Smooth muscle cell of the brain vasculature (primary cell): ENCODE data around the gene MEIKIN.
"Not testable (repeated sequence)": the region's sequence is repeated elsewhere in the genome, so short reads cannot be mapped to it uniquely, and the experiment has no call there.

Source experiments
- DNase-seq: peaks from one replicate; pipeline ENCODE4 v3.0.0-alpha.2; 2012; ENCODE audit warnings: low read depth, low spot score

MEIKIN gene

DNA sequence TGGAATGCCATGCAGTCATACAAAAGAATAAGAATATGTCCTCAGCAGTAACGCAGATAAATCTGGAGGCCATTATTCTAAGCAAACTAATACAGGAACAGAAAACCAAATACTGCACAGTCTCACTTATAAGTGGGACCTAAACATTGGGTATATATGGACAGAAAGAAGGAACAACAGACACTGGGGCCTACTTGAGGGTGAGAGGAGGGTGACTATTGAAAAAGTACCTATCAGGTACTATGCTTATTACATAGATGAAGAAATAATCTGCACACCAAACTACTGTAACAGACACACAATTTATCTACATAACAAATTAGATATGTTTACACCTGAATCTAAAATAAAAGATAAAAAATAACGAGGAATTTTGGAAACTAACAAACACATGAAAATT lies 38.8 kb downstream of the MEIKIN start:
- no peak for DNase-seq

DNA sequence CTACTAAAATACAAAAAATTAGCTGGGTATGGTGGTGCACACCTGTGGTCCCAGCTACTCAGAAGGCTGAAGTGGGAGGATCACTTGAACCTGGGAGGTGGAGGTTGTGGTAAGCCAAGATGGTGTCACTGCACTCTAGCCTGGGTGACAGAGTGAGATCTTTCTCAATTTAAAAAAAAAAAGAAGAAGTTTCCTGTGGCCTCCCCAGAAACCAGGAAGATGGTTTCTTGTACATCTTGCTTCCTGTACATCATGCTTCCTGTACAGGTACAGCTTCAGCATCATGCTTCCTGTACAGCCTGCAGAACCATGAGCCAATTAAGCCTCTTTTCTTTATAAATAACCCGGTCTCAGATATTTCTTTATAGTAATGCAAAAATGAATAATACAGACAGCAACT lies 43.2 kb downstream of the MEIKIN start:
- DNase-seq: not testable (repeated sequence)

- DNase-seq: no peak
Measured at GRCh38 chr5:131899686-131900085, 45.8 kb downstream of the MEIKIN start.

DNA sequence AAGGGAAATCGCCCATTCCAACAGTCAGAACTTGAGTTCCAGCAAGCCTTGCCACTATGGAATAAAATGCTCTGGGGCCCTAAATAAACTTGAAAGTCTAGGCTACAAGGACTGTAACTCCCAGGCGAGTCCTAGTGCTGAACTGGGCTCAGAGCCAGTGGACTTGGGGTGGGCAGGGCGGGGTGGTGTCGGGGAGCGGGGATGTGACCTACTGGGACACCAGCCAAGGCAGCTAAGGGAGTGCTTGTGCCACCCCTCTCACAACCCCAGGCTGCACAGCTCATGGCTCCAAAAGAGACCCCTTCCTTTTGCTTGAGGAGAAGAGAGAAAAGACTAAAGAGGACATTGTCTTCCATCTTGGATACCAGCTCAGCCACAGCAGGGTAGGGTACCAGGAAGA lies 61.5 kb downstream of the MEIKIN start:
- no peak for DNase-seq

GRCh38 chr5:131879705-131880104 lies 65.8 kb downstream of the MEIKIN start:
- DNase-seq: no peak

GRCh38 chr5:131877873-131878272 lies 67.6 kb downstream of the MEIKIN start:
- DNase-seq: no peak

DNA sequence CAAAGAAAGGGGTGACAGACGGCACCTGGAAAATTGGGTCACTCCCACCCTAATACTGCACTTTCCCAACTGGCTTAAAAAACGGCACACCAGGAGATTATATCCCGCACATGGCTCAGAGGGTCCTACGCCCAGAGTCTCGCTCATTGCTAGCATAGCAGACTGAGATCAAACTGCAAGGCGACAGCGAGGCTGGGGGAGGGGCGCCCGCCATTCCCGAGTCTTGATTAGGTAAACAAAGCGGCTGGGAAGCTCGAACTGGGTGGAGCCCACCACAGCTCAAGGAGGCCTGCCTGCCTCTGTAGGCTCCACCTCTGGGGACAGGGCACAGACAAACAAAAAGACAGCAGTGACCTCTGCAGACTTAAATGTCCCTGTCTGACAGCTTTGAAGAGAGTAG lies 74.2 kb downstream of the MEIKIN start:
- not testable (repeated sequence) for DNase-seq

DNA sequence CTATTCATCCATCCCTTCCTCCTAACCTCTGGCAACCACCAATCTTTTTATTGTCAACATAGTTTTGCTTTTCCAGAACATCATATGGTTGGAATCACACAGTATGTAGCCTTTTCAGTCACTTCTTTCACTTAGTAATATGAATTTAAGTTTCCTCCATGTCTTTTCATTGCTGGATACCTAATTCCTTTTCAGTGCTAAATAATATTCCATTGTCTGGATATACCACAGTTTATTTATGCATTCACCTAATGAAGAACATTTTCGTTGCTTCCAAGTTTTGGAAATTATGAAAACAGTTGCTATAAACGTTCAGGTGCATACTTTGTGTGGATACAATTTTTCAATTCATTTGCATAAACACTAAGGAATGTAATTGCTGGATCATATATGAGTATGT lies 77.9 kb downstream of the MEIKIN start:
- DNase-seq: no peak

- no peak for DNase-seq
Measured at GRCh38 chr5:131863700-131864099, 81.8 kb downstream of the MEIKIN start.

DNA sequence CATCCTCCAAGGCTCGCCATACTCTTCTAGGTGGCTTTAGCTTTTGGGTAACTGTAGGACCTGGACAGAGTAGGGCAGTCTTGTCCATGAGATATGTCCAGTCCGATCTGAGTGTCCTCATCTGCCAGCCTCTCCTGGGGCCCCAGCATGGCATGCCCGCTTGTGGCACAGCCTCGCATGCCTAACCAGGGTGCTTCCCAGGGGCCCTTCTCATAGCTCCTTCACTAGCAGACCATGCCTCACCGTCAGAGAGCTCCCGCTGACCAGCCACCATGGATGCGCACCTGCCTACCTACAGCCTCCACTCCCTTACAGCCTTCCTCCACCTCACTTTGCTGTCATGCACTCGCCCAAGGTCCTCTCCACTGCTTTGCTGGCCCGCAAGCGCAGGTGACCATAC lies 88.1 kb downstream of the MEIKIN start:
- DNase-seq: no peak

GRCh38 chr5:131855452-131855851 lies 90.0 kb downstream of the MEIKIN start:
- no peak for DNase-seq

DNA sequence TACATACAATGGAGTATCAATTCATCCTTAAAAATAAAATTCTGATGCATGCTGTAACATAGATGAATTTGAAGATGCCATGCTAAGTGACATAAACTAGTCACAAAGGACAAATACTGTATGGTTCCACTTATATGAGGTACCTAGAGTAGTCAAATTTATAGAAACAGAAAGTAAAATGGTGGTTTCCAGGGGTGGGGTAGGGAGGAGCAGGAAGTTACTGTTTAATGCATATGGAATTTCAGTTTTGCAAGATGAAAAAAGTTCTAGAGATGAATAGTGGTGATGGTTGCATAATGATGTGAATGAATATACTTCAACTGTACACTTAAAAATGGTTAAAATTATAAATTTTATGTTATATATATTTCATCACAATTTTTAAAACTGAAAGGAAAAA lies 91.3 kb downstream of the MEIKIN start:
- DNase-seq: no peak

DNA sequence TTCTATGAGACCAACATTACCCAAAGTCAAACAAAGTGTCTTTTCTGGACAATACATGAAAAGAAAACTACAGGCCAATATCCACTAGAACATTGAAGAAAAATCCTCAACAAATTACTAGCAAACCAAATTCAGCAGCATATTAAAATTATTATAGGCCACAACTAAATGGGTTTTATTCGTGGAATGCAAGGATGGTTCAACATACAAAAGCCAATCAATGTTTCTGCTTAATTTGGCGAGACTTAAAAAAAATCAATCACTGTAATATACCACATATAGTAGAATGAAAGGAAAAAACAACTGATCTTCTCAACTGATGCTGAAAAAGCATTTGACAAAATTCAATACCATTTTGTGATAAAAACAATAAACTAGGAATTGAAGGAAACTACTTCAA lies 96.8 kb downstream of the MEIKIN start:
- no peak for DNase-seq

DNA sequence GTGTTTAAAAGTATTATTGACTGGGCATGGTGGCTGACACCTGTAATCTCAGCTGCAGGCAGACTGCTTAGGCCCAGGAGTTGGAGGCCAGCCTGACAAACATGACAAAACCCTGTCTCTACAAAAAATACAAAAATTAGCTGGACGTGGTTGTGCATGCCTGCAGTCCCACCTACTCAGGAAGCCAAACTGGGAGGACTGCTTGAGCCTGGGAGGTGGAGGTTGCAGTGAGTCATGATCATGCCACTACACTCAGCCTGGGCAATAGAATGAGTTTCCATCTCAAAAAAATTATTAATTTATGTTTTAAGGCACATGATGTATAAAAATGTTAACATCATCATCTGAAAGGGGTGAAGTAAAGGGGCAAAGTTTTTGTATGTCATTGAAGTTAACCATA lies 98.9 kb downstream of the MEIKIN start:
- no peak for DNase-seq

GRCh38 chr5:131845828-131846227 lies 99.6 kb downstream of the MEIKIN start:
- no peak for DNase-seq

- not testable (repeated sequence) for DNase-seq
Measured at GRCh38 chr5:131842971-131843370, 102.5 kb downstream of the MEIKIN start.

- not testable (repeated sequence) for DNase-seq
Measured at GRCh38 chr5:131832702-131833101, 112.8 kb downstream of the MEIKIN start.

GRCh38 chr5:131825404-131826013 lies 120.0 kb downstream of the MEIKIN start:
- no peak for DNase-seq

GRCh38 chr5:131824631-131825030 lies 120.8 kb downstream of the MEIKIN start:
- DNase-seq: no peak

- no peak for DNase-seq
Measured at GRCh38 chr5:131821221-131821620, 124.2 kb downstream of the MEIKIN start.

- DNase-seq: no peak
Measured at GRCh38 chr5:131818001-131818724, 127.3 kb downstream of the MEIKIN start.

DNA sequence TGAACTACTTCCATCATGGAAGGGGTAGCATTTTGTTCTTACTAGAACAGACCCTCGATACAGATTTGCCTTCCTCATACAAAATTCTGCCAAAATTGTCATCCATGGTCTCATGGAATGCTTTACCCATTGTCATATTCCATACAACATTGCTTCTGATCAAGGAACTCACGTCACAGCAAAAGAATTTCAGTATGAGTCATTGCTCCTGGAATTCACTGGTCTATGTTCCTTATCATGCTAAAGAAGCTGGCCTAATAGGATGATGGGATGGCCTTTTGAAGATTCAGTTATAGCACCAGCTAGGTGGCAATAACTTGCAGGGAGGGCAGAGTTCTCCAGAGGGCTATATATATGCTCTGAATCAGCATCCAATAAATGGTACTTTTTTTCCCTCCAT lies 130.5 kb downstream of the MEIKIN start:
- DNase-seq: no peak

DNA sequence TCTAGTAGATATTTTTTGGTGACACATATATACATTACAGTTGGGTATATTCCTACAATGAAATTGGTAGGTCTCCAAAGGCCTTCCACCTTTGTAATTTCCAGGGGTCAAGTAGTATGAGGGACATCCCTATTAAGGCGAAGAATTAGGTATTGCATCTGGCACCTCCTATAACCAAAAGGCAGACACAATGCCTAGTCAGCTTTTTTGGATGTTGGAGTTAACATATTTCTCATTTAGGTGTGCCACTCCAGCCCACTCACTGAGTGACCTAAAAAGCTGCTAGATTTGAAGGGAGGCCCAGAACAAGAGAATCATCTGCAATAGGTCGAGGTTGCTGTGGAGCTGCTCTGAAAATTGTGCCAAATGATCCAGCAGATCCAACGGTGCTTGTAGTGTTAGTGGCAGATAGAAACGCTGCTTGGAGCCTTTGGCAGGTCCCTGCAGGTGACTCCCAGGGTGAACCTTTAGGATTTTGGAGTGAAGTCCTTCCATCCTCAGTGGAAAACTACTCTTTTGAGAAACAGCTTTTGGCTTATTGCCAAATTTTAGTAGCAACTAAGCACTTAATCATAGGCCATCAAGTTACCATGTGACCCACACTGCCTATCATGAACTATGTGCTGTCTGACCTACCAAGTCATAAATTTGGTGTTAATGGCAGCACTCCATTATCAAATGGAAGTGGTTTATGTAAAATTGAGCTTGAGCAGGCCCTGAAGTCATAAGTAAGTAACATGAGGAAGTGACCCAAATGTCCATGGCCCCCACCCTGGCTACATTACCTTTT lies 132.9 kb downstream of the MEIKIN start:
- DNase-seq: no peak
